H1 (cell line): Measurements from ENCODE around the gene ARHGEF40. TPM values are rescaled to one million over a fixed set of nuclear protein-coding genes. Genes with fewer than 3 reads are reported as not detected.

ENCODE experiments used
- ATF2 ChIP-seq: IDR thresholded peaks from 2 replicates; pipeline ENCODE4 v1.6.1; 2012; ENCODE audit warnings: low read length, inconsistent platforms
- ATF3 ChIP-seq: IDR thresholded peaks from 2 replicates; pipeline ENCODE4 v1.6.1; 2011; ENCODE audit warnings: low read depth, mild to moderate bottlenecking, low read length; ENCODE audit not compliant: insufficient read depth
- CBX8 ChIP-seq: fragments of 300-800, 300-1000 bp; sonication (generic); IDR thresholded peaks from 2 replicates; pipeline ENCODE4 v1.7.1; 2016; ENCODE audit warnings: low read depth, low read length, borderline replicate concordance
- CEBPB ChIP-seq: IDR thresholded peaks from 2 replicates; pipeline ENCODE4 v1.6.1; 2012; ENCODE audit warnings: low read depth, low read length
- CHD2 ChIP-seq: IDR thresholded peaks from 2 replicates; pipeline ENCODE4 v1.6.1; 2012; ENCODE audit warnings: low read length, improper control_type of control experiment
- CTCF ChIP-seq, 3 experiments: IDR thresholded peaks; 1 replicate in 2 of 3; 2 replicates in 1 of 3; pipeline versions ENCODE4 v1.5.1 to v1.6.1; 2011; ENCODE audit warnings: low read length in 3 of 3, mild to moderate bottlenecking in 3 of 3, inconsistent platforms in 2 of 3, low read depth in 1 of 3, moderate library complexity in 1 of 3; ENCODE audit not compliant: insufficient read depth in 1 of 3; ENCODE audit errors: control extremely low read depth in 1 of 3
- EGR1 ChIP-seq: IDR thresholded peaks from 2 replicates; pipeline ENCODE4 v1.6.1; 2011; ENCODE audit warnings: low read depth, low read length, borderline replicate concordance
- EP300 ChIP-seq, 2 experiments: IDR thresholded peaks; 1 replicate in 1 of 2; 2 replicates in 1 of 2; pipeline ENCODE4 v1.6.1; 2011 to 2012; ENCODE audit warnings: low read depth in 2 of 2, low read length in 2 of 2, mild to moderate bottlenecking in 2 of 2, borderline replicate concordance in 1 of 2, inconsistent platforms in 1 of 2, moderate library complexity in 1 of 2
- EZH2 ChIP-seq: fragments of 200-600 bp; sonication (generic); IDR thresholded peaks from 2 replicates; pipeline ENCODE4 v1.7.1; 2012; ENCODE audit warnings: low read depth, mild to moderate bottlenecking, moderate library complexity, low read length, inconsistent platforms; ENCODE audit not compliant: severe bottlenecking
- FOSL1 ChIP-seq: IDR thresholded peaks from 2 replicates; pipeline ENCODE4 v1.6.1; 2011; ENCODE audit warnings: mild to moderate bottlenecking, low read depth, low read length, moderate library complexity; ENCODE audit not compliant: insufficient read depth
- GABPA ChIP-seq: IDR thresholded peaks from 2 replicates; pipeline ENCODE4 v1.6.1; 2011; ENCODE audit warnings: mild to moderate bottlenecking, low read length, moderate library complexity, borderline replicate concordance; ENCODE audit not compliant: insufficient read depth
- GTF2F1 ChIP-seq: IDR thresholded peaks from 2 replicates; pipeline ENCODE4 v1.6.1; 2012; ENCODE audit warnings: low read depth, low read length, improper control_type of control experiment, borderline replicate concordance
- POLR2AphosphoS5 ChIP-seq: IDR thresholded peaks from 2 replicates; pipeline ENCODE4 v1.6.1; 2011; ENCODE audit warnings: low read depth, low read length
- RAD21 ChIP-seq, 2 experiments: IDR thresholded peaks in 1 of 2; conservative IDR thresholded peaks in 1 of 2; 2 replicates each; pipeline ENCODE4 v1.6.1; 2011; ENCODE audit warnings: low read depth in 2 of 2, low read length in 2 of 2, improper control_type of control experiment in 1 of 2, inconsistent platforms in 1 of 2, mild to moderate bottlenecking in 1 of 2, moderate library complexity in 1 of 2
- SIN3A ChIP-seq, 2 experiments: IDR thresholded peaks in 1 of 2; conservative IDR thresholded peaks in 1 of 2; 2 replicates each; pipeline ENCODE4 v1.6.1; 2011 to 2012; ENCODE audit warnings: low read length in 2 of 2, improper control_type of control experiment in 1 of 2, low read depth in 1 of 2, mild to moderate bottlenecking in 1 of 2
- SIX5 ChIP-seq: IDR thresholded peaks from 2 replicates; pipeline ENCODE4 v1.6.1; 2011; ENCODE audit warnings: mild to moderate bottlenecking, low read depth, low read length
- SP1 ChIP-seq: IDR thresholded peaks from 2 replicates; pipeline ENCODE4 v1.6.1; 2011; ENCODE audit warnings: low read depth, low read length
- SUZ12 ChIP-seq: fragments of 200-600 bp; sonication (generic); IDR thresholded peaks from 2 replicates; pipeline ENCODE4 v1.6.1; 2012; ENCODE audit warnings: mild to moderate bottlenecking, inconsistent platforms, low read length, moderate library complexity, mixed read lengths
- TBP ChIP-seq: IDR thresholded peaks from 2 replicates; pipeline ENCODE4 v1.6.1; 2011; ENCODE audit warnings: low read depth, low read length, improper control_type of control experiment
- polyA plus RNA-seq, 7 experiments: library from polyadenylated mRNA; depleted of rRNA in 3 of 7; stranded (reverse) in 5 of 7; unstranded in 2 of 7; fragments of >200 nt in 5 of 7; fragments of 200-250 nt in 2 of 7; gene quantifications; 1 replicate in 5 of 7; 2 replicates in 1 of 7; 4 replicates in 1 of 7; pipeline versions ENCODE4 v1.2.1 to v1.2.3, GENCODE V29; 2011 to 2013; ENCODE audit warnings: missing spikeins in 2 of 7, mixed read lengths in 2 of 7
- total RNA-seq: library from RNA; stranded (reverse); fragmentation: NEBNext Ultra II Directional; extraction: Animal tissue kit (Norgen Biotek cat#: 25700); gene quantifications from 2 replicates; pipeline ENCODE4 v1.2.1, GENCODE V29; 2021

Gene ARHGEF40
- total and polyA plus RNA-seq, 2 of the 8 experiments (the other 6 are each of a cell fraction or from before 2014, with no cell fraction given) = 53.1 to 101 TPM

- no peak for TF ChIP-seq ATF3
- no peak; the same call in 1 of the 2 replicates for TF ChIP-seq POLR2AphosphoS5
- TF ChIP-seq EGR1 = no peak
- TF ChIP-seq SP1 = no peak
- no peak for TF ChIP-seq FOSL1
- TF ChIP-seq EZH2 = no peak
- TF ChIP-seq CTCF (IDR thresholded peaks at IDR 0.05; ENCODE audit: control extremely low read depth in 1 of 3, insufficient read depth in 1 of 3, low read depth in 1 of 3, low read length in 3 of 3) = peak; percentile 97 to 99 (median 98)
- peak; percentile 95 to 96 for TF ChIP-seq RAD21 (IDR thresholded peaks at IDR 0.05 in 1 of 2, conservative IDR thresholded peaks at IDR 0.05 in 1 of 2; ENCODE audit: low read depth in 2 of 2, low read length in 2 of 2)
- 0 out of 4 replicates have a peak, but pooled peaks of 1 of the 2 experiments have one; percentile 17 for TF ChIP-seq SIN3A (conservative IDR thresholded peaks at IDR 0.05 in 1 of 2, IDR thresholded peaks at IDR 0.05 in 1 of 2; ENCODE audit: low read depth in 1 of 2, low read length in 2 of 2)
- no peak for TF ChIP-seq SUZ12
- TF ChIP-seq CBX8 = no peak
- 0 out of 2 replicates have a peak, but pooled peaks have one; percentile 26 for TF ChIP-seq CHD2
- TF ChIP-seq SIX5 = no peak
- TF ChIP-seq CEBPB = no peak
- no peak for TF ChIP-seq EP300 (IDR thresholded peaks at IDR 0.05; ENCODE audit: borderline replicate concordance in 1 of 2, low read depth in 2 of 2, low read length in 2 of 2)
- TF ChIP-seq TBP = no peak
- TF ChIP-seq ATF2 = no peak
- TF ChIP-seq GTF2F1 = no peak
- no peak for TF ChIP-seq GABPA
Measured at GRCh38 chr14:21104448-21105060, 34.5 kb downstream of the ARHGEF40 start (continued).
